Uterine smooth muscle cell (primary cell): ENCODE measurements around the gene ZNF140. TPM values are rescaled to one million over a fixed set of nuclear protein-coding genes. Genes with fewer than 3 reads are reported as not detected.

Experiments used
- total RNA-seq: library from RNA; depleted of rRNA; stranded (reverse); fragments of >200 nt; gene quantifications from 2 replicates; pipeline ENCODE4 v1.2.3, GENCODE V29; 2014

The ZNF140 gene
- total RNA-seq: 15.6 and 20.9 TPM in 2 replicates

GRCh38 chr12:133080368-133081158 lies at the start of gene ZNF140:
Gene ZNF140, plus strand, starts transcription at chr12:133080923. Its CDS starts 398 bp downstream, at chr12:133081321.

GRCh38 chr12:133037207-133038005 lies 43.3 kb upstream of the ZNF140 start, which contains the start of gene ZNF84:
Gene ZNF84, plus strand, starts transcription at chr12:133037509. Its CDS starts 3,959 bp downstream, at chr12:133041468.

GRCh38 chr12:133130038-133130807 lies 49.5 kb downstream of the ZNF140 start, which contains the start of the genes ZNF10 and ZNF891:
Gene ZNF10, plus strand, starts transcription at chr12:133130627. Its CDS starts 13,866 bp downstream, at chr12:133144493.
Gene ZNF891, minus strand, starts transcription at chr12:133130274. Its CDS starts 8,356 bp downstream, at chr12:133121918.

Other genes starting within 250 kb of the ZNF140 start
- 34.0 and 35.5 TPM in 2 replicates for gene CHFR, start 193.3 kb upstream of the ZNF140 start, total RNA-seq
- 13.9 and 15.3 TPM in 2 replicates for gene ZNF605, start 124.6 kb upstream of the ZNF140 start, total RNA-seq
- gene ZNF26, start 94.6 kb upstream of the ZNF140 start, total RNA-seq: 12.7 and 15.9 TPM in 2 replicates
- 19.0 and 29.1 TPM in 2 replicates for gene ZNF84, start 43.4 kb upstream of the ZNF140 start, total RNA-seq
- gene ZNF891, start 49.4 kb downstream of the ZNF140 start, total RNA-seq: 1.00 and 1.4 TPM in 2 replicates
- gene ZNF10, start 49.7 kb downstream of the ZNF140 start, total RNA-seq: 5.8 and 7.0 TPM in 2 replicates
- 28.4 and 29.1 TPM in 2 replicates for gene ZNF268, start 100.6 kb downstream of the ZNF140 start, total RNA-seq
- not detected in 2 replicates for gene ANHX, start 155.0 kb downstream of the ZNF140 start, total RNA-seq